ENCODE measurements around the gene IGFBP4.

The IGFBP4 gene

DNA sequence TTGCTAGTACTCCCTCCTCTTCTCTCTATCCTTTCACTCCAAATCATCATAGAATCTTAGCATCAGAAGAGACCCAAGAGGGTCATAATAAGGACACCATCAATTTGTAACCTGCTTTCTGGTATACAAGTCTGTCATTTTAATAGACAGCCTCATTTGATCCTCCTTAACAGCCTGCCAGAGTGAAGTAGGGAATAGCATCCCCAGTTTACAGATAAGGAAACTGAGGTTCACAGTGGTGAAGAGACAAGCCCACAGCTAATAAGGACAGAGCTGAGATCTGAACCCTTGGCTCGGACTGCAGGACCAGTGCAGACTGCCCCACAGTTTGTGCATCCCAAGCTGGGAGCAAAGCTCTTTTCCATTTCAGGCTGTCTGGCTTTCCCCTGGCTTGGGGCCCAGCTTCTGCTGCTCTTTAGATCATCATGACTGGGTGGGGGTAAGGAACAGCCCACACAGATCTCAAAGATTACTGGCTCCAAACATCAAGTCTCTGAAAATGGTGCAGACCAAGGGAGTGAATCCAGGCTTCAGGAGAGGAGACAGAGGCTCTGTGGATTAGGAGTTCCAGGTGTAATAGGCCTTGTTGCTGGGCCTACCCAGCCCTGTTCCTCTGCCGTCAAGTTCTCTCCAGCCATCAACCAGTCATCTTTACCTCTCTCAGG is 10.3 kb upstream of the IGFBP4 start:
- no peak for DNase-seq (ENCODE audit: low read depth)

DNA sequence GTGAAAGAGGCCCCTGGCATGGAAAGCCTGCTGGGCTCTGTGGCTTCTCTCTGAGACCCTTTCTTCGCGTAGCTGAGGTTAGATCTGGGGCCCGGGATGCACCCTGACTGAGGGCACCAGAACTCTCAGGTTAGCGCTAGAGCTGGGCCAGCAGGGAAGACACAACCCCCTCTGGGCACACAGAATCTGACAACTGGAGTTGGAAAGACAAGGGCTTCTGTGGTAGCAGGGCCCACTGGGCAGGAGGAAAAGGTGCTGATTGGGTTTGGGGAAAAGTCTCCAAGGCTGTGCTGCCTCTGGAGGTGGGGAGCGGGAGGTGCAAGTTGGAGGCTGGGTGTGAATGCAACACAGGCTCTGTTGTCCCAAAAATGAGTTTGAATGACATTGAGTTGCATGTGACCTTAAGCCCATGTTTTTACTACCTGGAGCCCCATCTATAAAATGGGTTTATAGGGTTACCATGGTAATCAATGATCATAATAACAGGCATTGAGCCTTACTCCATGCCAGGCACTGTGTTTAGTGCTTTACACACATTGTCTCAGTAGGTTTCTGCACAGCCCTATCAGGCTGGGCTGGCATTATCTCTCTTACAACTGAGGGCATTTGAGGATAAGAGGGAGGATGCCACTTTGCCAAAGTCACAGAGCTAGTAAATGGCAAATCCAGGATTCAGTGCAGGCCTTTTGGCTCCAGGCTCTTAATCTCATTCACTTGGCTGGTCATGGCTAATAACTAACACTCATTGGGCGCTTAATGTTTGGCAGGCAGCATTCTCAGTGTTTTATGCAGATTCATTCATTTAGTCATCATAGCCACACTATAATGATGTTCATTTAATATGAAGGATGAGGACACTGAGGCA is 9.5 kb upstream of the IGFBP4 start:
- no peak for DNase-seq (ENCODE audit: low read depth)

DNA sequence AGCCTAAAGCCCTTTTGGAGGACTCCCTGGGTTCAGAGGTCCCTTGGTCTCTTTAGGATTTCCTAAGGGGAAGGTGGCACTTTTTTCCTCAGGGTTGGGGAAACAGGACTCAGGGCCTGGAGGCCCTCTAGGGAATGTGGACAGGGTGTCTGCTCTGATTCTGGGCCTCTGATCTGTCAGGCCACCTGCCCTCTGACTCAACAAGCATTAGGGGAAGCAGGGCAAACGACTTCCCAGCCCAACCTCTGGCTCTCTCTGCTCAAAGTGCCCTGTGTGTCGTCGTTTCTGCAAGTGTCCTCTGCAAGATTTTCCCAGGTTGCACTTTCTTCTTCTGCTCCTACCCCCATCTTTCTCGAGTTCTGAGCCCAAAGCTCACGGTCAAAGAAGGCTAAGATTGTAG is 6.6 kb upstream of the IGFBP4 start:
- no peak for DNase-seq (ENCODE audit: low read depth)

DNA sequence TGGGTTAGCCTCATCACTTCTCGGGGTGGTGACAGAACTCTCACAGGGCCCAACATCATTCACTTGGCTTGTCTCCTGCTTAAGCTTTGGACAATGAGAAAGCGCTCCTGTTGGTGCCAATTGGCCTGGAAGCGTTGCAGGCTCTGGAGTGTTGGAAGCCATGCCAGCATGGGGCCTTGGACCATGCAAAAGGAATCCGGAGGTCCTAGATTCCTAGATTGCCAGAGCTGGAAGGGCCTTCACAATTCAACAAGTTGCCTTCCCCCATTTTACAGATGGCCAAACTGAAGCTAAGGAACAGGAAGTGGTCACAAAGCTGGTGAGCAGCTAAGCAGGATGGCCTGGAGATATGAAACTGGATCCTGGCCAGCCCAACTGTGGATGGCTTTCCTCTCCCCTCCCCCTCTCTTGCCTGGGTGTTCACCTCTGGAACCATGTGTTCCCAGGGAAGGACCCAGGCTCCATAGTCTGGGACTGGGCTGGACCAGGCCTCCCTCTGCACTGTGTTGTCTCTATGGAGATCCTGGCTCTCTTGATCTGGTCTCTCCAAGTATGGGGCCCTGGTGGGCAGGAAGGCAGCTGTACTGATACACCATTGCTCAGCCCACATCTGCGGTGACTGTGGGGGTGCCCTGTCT is 6.0 kb upstream of the IGFBP4 start:
- no peak for DNase-seq (ENCODE audit: low read depth)

DNA sequence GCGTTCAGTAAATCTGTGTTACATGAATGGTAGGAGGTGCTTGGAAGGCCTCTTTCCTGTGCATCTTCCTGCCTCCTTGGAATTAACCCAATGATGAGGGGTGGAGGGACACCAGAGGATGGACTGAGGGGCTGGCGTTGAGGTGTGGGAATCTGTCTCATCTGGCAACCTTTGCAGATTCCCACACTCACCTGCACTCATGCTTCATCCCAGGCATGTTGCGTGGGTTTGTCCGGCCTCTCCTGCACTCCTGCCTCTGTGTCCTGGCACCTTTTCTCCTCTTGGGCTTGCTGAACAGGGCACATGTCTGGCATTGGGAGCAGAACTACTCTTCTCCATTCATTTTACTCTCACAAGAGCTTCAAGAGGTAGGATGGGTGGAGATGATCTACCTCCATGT is 3.1 kb upstream of the IGFBP4 start:
- no peak for DNase-seq (ENCODE audit: low read depth)

DNA sequence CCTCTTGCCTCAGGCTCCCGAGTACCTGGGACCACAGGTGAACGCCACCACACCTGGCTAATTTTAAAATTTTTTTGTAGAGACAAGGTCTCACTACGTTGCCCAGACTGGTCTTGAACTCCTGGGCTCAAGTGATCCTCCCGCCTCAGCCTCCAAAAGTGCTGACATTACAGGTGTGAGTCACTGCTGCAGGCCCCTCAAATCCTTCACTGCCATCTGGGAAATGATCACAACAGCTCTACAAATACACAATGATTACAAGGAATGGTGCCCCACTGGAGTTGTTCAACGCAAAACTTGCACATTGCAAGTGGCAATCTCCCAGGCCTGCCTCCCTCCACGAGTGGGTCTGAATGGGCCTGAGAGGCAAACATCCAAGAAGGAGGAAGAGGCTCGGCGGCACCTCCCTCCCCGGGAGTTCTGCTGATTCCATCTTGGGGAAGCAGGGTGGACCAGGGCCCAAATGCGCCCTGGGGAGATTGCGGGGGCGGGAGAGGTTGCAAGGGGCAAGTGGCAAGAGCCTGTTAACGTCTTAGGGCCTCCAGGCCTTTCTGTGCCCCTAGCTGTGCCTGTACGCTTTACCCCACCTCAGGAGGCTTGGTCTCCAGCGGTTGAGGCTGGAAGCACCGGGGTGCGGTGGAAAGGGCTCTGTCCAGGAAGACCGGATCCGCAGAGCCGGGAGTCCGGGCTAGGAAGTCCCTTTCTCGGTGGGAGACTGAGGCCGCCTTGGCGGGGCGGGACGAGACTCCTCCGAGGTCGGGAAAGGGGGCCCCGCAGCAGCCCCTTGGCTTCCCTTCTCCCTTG is 656 bp upstream of the IGFBP4 start:
- DNase-seq (ENCODE audit: low read depth): no peak

DNA sequence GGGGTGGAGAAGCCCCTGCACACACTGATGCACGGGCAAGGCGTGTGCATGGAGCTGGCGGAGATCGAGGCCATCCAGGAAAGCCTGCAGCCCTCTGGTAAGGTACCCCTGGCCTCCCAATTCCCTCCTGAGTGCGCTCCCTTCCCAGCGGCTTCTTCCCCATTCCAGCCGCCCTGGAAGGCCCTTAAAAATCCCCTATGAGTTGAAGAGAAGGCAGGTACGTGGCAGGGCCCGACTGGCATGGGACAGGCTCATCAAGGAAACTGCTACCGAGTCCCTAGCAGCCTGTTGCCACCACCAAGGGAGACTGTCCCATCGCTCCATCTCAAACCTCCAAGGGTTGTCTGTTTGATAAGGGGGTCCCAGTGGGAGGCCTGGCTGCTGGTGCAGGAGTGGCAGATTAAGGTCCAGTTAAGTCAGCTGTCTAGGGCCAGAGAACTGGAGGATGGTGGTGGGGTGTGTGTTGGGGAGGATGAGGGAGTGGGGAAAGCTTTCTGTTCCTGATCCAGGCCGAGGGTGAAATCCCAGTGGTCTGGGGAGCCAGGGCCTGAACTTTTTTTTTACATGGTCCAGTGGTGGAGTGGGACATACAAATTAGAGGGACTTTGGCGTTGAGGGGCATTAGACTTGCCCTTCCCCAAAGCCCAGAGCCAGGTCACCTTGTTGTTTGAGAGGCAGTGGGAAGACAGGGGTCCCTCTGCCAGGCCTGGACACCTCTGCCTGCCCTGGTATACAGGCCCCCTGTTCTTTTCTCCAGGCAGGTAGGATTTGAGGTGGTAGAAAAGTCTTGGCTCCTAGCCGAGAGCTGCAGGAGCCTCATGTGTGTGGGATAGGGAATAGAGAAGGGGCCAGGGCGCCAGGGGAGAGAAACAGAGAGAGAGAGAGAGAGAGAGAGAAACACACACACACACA is 994 bp downstream of the IGFBP4 start:
- DNase-seq (ENCODE audit: low read depth): no peak

DNA sequence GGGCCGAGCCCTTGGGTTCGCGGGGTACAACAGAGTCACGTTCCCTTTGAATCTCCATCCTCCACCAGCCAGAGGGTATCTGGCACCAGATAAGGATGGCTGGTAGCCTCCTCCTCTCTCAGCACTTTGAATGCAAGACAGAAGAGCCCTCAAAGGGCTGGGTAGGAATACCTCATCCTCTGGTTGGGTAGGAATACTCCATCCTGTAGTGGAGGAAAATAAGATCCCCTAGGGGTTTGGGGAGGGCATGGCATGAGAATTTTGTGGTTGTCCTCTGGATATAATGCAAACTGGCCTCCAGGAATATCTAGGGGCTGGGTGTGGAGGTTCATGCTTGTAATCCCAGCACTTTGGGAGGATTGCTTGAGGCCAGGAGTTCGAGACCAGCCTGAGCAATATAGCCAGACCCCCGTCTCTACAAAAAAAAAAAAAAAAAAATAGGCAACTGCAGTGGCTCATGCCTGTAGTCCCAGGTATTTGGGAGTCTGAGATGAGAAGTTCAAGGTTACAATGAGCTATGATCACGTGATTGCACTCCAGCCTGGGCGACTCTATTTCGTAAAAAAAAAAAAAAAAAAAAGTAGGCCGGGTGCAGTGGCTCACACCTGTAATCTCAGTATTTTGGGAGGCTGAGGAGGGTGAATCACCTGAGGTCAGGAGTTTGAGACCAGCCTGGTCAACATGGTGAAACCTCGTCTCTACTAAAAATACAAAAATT is 2.7 kb downstream of the IGFBP4 start:
- DNase-seq (ENCODE audit: low read depth): no peak

DNA sequence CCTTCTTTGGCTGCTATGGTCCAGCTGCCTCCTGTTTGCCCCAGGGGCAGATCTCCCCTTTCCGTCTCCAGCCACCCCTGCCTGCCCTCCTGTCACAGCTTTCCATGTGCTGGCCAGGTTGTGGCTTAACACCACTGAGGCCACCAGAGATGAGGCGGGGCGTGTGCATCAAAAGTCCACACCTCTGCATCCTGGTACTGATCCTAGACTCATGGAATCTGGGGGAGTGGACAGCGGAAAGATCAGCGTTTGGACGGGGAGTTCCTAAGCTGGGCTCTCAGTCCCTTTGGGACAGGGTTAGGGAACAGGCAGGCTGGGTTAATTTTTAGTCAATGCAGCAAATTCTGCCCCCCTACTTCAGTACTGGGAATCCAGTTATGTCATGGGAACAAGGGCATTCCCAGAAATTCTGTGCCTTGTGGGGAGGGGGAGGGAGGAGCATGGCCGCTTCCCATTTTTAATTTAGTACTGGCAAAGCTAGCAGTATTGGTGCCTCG is 3.9 kb downstream of the IGFBP4 start:
- no peak for DNase-seq (ENCODE audit: low read depth)

DNA sequence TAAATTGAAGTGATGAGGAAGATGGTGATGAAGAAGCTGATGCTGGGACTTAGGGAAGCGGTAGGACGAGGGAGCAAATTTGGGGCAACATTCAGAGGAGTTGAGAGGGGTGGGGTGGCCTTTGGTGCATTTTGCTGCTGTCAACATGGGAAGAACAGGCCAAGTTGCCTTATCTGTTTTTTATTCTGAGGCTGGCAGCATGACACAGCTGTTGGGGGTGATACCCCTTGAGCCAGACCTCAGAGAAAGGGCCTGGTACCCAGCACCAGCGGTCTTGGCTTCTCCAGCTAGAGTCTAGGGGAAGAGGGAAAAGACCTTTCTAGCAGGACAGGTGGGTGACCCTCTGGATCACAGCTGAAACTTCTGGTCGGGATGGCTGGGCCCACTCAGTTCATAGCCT is 4.6 kb downstream of the IGFBP4 start:
- DNase-seq (ENCODE audit: low read depth): no peak

DNA sequence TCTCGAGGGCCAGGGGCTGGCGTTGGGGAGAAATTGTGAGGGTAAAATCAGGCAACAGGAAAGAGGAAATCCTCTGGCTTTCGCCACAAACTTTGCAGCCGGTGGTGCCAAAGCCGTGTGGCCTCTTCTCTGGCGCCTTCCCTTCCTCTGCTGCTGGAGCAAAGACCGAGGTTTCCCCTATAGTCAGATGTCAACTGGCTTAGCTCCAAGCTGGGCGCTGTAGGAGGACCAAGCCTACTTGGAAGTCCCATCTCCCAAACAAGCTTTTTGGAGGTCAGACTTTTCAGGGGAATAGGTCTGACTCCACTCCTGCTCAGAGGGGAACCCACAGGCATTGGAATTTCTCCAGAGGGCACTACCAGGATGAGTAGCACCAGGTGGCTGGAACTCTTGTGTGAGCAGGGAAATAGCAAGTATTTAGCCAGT is 5.0 kb downstream of the IGFBP4 start:
- DNase-seq (ENCODE audit: low read depth): no peak

DNA sequence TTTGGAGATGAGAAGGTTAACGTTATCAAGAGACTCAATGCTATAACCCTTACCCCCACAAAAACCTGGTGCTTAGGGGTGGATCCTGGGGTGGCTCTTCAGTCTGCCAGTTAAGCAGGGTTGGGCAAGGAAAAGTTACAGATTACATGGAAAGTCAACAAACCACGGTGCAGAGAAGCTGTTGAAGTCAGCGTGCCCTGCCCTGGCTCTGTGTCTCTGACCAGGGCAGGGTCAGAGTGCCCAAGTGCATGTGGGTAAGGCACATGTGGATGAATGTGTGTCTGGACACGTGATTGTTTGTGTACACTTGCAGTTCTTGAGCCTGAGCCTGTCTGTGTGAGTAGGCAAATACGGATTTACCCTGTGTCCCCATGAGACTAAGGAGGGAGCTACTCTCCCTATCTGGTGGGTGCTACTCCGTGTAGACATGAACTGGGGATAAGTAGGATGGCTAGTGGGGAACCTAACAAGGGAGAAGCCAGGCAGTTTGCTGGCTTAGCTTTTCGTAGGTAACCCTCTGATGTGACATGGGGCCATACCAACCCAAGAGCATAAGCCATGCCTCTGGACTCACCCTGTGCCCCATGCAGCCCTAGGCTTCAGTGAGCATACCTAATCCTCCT is 5.5 kb downstream of the IGFBP4 start:
- DNase-seq (ENCODE audit: low read depth): no peak

DNA sequence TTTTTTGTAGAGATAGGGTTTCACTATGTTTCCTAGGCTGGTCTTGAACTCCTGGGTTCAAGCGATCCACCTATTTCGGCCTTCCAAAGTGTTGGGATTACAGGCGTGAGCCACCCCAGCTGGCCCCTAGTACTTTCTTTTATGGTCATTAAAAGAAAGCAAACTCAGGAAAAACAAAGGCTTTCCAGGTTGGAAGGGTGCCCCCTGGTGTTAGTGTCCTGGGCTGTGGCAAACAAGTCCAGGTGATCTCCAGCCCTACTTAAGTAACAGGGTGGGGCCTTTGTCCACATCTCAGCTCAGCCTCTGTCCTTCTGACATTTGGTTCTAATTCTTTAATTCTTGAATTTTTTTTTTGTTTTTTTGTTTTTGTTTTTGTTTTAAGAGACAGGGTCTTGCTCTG is 6.9 kb downstream of the IGFBP4 start:
- no peak for DNase-seq (ENCODE audit: low read depth)

DNA sequence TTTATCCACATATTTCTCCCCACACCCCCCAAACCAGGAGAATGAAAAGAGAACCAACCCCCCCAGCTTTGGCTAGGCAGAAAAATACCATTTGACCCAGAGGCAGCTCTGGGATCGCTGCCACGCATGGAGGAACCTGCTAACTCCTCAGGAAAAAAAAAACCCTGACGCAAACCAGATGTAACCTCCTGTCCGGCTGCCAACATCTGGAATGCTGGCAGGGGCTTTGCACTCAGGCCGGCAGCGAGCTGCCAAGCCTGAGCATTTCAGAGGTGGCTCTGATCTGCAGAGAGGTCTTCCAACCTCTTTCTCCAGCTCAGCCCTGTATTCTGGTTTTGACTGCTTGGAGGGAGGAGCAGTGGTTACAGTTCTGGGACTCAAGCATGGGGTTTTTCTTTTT is 8.2 kb downstream of the IGFBP4 start:
- DNase-seq (ENCODE audit: low read depth): peak; percentile 96

DNA sequence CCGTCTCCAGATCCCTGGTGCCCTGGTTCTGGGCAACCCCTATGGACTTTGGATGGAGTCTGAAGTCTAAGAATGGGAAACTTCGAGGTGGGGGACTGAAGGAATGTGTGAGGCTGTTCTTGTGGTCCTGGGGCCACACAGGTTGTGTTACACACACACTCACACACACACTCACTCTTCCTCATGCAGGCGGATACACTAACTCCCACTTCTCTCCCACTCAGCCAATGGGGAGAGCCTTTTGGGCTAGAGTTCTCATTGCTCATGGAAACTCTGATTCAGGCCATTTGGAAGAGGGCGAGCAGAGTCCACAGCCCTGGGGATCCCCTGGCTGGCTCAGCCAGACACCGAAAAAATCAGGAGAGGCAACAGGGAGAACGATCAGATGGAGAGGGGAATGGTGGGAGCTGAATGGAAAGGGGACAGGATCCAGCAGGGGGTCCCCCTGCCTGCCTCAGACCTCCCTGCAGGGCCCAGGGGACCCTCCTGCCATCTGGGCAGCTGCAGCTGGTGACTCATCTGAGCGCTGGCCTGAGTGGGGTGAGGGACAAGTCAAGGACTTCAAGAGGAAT is 9.1 kb downstream of the IGFBP4 start:
- peak; percentile 87 for DNase-seq (ENCODE audit: low read depth)

DNA sequence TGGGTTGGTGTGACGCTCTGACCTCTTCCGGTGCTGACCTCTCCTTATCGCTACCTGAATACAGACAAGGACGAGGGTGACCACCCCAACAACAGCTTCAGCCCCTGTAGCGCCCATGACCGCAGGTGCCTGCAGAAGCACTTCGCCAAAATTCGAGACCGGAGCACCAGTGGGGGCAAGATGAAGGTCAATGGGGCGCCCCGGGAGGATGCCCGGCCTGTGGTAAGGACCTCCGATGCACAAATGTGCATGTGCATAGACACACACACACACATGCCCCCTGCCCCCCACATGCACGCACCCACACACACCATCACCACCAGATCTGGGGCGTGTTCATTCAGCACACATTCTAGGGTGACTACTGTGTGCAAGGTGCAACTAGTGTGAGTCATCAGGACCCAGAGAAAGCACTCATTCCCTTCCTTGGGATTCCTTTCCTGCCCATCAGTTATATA is 9.7 kb downstream of the IGFBP4 start:
- DNase-seq (ENCODE audit: low read depth): no peak

DNA sequence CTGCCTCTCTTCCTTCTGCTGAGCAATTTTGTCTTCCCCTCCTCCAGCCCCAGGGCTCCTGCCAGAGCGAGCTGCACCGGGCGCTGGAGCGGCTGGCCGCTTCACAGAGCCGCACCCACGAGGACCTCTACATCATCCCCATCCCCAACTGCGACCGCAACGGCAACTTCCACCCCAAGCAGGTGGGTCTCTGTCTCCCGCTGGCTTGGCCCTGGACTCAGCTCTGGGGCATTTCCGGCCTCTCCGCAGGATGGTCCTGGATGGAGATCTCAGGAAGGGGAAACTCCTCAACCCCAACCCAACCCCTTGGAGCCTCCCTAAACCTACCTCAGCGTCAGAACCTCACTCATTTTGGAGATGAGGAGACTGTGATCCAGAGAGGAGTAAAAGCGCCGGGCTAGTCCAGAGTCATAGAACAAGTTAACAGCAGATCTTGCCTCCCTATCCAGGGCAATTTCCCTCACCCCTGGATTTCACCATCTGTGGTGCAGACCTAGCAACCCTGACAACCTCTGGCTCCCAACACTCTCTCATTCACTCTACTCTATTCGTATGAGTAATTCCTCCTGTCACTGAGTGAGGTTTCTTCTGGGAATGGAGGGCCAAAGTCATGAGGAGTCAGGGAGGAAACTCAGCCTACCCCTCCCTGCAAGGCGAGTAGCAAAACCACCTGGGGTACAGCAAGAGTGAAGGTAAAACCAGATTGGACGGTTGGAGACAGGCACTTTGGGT is 10.8 kb downstream of the IGFBP4 start:
- no peak for DNase-seq (ENCODE audit: low read depth)

DNA sequence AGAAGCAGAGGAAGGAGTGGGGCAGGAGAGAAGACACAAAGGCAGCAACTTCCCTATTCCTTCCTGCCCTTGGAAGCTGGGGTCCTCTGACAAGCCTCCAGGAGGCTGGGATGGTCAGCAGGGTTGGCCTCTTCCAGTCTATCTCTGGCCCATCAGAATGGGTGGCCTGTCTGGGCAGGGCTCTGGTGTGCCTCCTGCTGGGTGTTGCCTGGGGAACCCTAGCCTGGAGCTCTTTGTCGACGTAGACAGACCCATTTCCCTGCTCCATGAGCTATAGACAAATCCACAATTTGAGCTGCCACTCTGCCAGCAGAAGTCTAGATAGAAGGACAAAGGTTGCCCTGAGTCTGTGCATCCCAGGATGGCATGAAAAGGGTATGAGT is 11.4 kb downstream of the IGFBP4 start:
- no peak for DNase-seq (ENCODE audit: low read depth)
